HCT116 (cell line): ENCODE results near the gene OPCML.

Experiments
- CTCF ChIP-seq, 3 experiments: fragments of 200-600 bp in 1 of 3; sonication (generic) in 1 of 3; IDR thresholded peaks in 2 of 3; conservative IDR thresholded peaks in 1 of 3; 2 replicates each; pipeline ENCODE4 v1.5.1; 2012 to 2017; ENCODE audit warnings: low read depth in 2 of 3, low read length in 2 of 3, antibody characterized with exemption in 1 of 3, borderline replicate concordance in 1 of 3, control low read depth in 1 of 3, mild to moderate bottlenecking in 1 of 3, mixed read lengths in 1 of 3, mixed run types in 1 of 3, moderate library complexity in 1 of 3; ENCODE audit not compliant: insufficient read depth in 1 of 3
- SP1 ChIP-seq: IDR thresholded peaks from 2 replicates; pipeline ENCODE4 v1.6.1; 2012; ENCODE audit warnings: low read depth

GRCh38 chr11:132439711-132440255 lies 1092.5 kb downstream of the OPCML start:
- TF ChIP-seq CTCF (IDR thresholded peaks at IDR 0.05 in 2 of 3, conservative IDR thresholded peaks at IDR 0.05 in 1 of 3; ENCODE audit: borderline replicate concordance in 1 of 3, insufficient read depth in 1 of 3, low read depth in 2 of 3, low read length in 2 of 3) (no peak), SP1 (no peak)
